Measurements from ENCODE around the gene SMAD6. TPM values are rescaled to one million over a fixed set of nuclear protein-coding genes. Genes with fewer than 3 reads are reported as not detected.

SMAD6 gene
- total and polyA plus RNA-seq, 2 experiments from 2014 or later: 3.6 to 32.9 TPM

DNA sequence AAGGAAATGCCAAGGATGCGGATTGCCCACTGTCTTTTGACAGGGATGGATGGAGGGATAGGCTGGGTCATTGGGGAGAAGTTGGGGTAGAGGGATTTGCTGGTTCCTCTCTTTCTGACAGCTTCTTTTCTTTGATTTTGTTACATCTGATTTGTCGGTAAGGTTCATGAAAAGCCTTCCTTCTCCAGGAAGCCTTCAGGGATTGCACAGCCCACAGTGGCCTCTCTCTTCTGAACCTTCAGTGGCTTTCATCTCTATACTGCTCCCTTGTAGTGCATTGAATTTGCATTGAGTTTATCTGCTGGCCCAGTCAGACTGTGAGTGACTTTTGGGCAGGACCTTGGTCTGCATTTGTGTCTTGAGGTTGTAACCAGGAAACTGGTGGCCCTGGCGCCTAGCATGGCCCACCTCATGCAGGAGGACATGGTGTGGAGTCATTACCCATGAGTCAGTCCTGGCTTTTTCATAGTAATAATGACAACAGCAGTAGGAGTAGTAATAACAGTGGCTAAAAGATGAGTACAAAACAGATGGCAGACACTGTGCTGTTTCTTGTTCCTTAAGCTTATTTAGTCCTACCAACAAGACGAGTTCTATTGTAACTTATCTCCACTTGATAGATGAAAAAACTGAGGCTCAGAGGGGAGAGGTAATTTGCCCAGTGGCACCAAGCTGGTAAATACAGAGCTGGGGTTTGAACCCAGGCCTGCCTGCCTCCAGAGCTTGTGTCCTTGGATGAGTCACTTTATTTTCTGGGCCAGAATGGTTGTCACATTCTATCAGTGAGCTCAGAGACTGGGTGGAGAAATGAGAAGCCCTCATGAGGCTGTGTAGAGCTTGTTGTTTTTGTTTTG lies 28.4 kb downstream of the SMAD6 start:
- no peak overlapping the region for H2AFZ ChIP-seq
- H3K79me2 ChIP-seq (ENCODE audit: insufficient read depth): peaks cover 91% of the 10 kb centered on the region
- H3F3A ChIP-seq (ENCODE audit: insufficient read depth): peaks cover 61% of the 10 kb centered on the region
- H3K27me3 ChIP-seq (replicated peaks; ENCODE audit: insufficient read depth): no peaks in the 10 kb centered on the region
- H4K20me1 ChIP-seq (ENCODE audit: insufficient read depth): no peaks in the 10 kb centered on the region
- peaks cover 48% of the 10 kb centered on the region for H3K4me1 ChIP-seq (ENCODE audit: insufficient read depth)
- peak overlapping the region; percentile 91 for H3K27ac ChIP-seq
- H3K36me3 ChIP-seq (ENCODE audit: low read depth): no peaks in the 10 kb centered on the region
- peak overlapping the region; percentile 86 for H3K9ac ChIP-seq
- no peaks in the 10 kb centered on the region for H3K9me3 ChIP-seq (ENCODE audit: low read depth)
- peak; percentile 92 for DNase-seq
- no peaks in the 10 kb centered on the region for H3K9me2 ChIP-seq (ENCODE audit: insufficient read depth)
- WGBS, 2 experiments (ENCODE audit: low coverage in 1 of 2, low lambda C conversion rate in 2 of 2, missing lambda C conversion rate in 2 of 2): 32 to 33% methylated on average over 4 of the region's 4 CpGs
- in situ Hi-C loops (cut with MboI): no loop called here
- peak overlapping the region; percentile 84 for H3K4me2 ChIP-seq (ENCODE audit: unreplicated experiment)
- TF ChIP-seq EZH2 (IDR thresholded peaks at IDR 0.05; ENCODE audit: insufficient read depth, poor library complexity, severe bottlenecking) (no peak), EZH2phosphoT487 (IDR thresholded peaks at IDR 0.05; ENCODE audit: insufficient read depth, low read depth) (no peak)
- H3K4me3 ChIP-seq: peak overlapping the region; percentile 61

DNA sequence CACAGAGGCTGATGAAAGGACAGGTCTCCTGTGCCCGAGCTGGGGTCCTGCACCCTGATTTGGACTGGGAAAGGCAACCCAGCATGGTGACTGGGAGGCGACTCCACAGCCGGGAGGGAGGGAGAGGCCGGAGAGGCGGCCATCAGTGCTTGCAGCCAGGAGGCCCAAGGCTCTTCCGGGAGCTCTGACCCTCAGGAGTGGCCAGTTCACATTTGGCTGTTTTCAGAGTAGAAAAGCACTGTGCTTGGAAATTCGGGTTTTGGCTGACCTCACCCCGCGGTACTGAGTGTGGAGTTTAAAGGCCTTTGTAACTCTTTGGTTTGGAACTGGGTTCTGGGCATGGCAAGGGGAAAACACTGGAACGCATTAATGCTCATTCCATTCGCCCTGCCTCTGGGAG lies 31.9 kb downstream of the SMAD6 start:
- Histone ChIP-seq H3K4me3 (peak overlapping the region; percentile 2; the same call in 1 of the 2 replicates), H3K27me3 (replicated peaks; ENCODE audit: insufficient read depth) (no peaks in the 10 kb centered on the region), H3K27ac (peak overlapping the region; percentile 91), H3F3A (ENCODE audit: insufficient read depth) (peaks cover 57% of the 10 kb centered on the region), H2AFZ (peak overlapping the region; percentile 83), H3K36me3 (ENCODE audit: low read depth) (no peaks in the 10 kb centered on the region), H3K9me2 (ENCODE audit: insufficient read depth) (no peaks in the 10 kb centered on the region), H3K9me3 (ENCODE audit: low read depth) (no peaks in the 10 kb centered on the region), H3K79me2 (ENCODE audit: insufficient read depth) (peaks cover 91% of the 10 kb centered on the region), H3K9ac (peak overlapping the region; percentile 38), H3K4me1 (ENCODE audit: insufficient read depth) (peaks cover 53% of the 10 kb centered on the region), H3K4me2 (ENCODE audit: unreplicated experiment) (peak overlapping the region; percentile 27), H4K20me1 (ENCODE audit: insufficient read depth) (no peaks in the 10 kb centered on the region)
- WGBS, 2 experiments (ENCODE audit: low coverage in 1 of 2, low lambda C conversion rate in 2 of 2, missing lambda C conversion rate in 2 of 2): 15 to 21% methylated on average over 11 of the region's 11 CpGs
- in situ Hi-C loops (cut with MboI): no loop called here
- peak; percentile 42 for DNase-seq
- TF ChIP-seq EZH2phosphoT487 (IDR thresholded peaks at IDR 0.05; ENCODE audit: insufficient read depth, low read depth) (no peak), EZH2 (IDR thresholded peaks at IDR 0.05; ENCODE audit: insufficient read depth, poor library complexity, severe bottlenecking) (no peak)

DNA sequence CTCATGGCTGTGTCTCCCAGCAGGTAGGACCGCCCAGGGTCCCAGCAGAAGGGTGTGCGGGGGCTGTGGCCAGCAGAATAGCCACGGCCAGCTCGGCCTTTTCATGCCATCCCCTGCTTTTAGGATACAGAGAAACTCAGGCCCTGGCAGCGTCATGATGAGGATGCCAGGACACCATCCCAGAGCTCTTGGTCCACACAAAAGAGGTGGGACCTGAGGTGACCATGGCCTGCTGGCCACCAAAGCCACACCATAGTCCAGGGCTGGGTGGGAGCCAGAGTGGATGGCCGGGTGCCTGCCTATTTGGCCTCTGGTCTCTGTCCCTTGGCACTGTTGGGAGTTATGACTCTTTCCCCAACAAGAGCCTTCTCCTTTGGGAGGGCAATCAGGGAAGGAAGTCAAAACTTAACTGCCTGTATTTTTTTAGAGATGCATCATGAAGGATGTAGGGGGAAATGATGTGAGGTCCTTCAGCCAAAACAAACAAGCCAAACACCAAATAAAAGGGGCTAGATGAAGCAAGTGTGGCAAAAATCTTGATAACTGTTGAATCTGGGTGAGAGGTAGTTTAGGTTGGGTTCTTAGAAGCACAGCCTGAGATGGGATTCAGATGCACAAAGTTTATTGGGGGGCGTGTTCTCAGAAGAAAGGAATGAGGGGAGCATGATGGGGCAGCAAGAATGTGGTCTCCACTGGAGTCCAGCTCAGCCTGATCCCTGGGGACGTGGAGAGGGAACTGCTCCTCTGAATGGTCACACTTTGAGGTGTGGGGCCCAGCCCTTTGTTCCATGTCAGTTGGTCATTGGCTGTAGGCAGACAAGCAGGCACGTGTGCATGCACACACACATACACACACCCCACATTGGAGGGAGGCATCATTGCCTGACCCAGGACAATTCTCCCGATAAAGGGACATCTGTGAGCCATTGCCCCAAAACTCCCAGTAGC lies 33.2 kb downstream of the SMAD6 start:
- peaks cover 91% of the 10 kb centered on the region for H3K79me2 ChIP-seq (ENCODE audit: insufficient read depth)
- no peak overlapping the region for H2AFZ ChIP-seq
- H3K27ac ChIP-seq: peak overlapping the region; percentile 91
- peaks cover 43% of the 10 kb centered on the region for H3K4me1 ChIP-seq (ENCODE audit: insufficient read depth)
- H4K20me1 ChIP-seq (ENCODE audit: insufficient read depth): no peaks in the 10 kb centered on the region; the same call in 1 of the 2 replicates
- no peaks in the 10 kb centered on the region for H3K36me3 ChIP-seq (ENCODE audit: low read depth)
- TF ChIP-seq EZH2phosphoT487 (IDR thresholded peaks at IDR 0.05; ENCODE audit: insufficient read depth, low read depth) (no peak), EZH2 (IDR thresholded peaks at IDR 0.05; ENCODE audit: insufficient read depth, poor library complexity, severe bottlenecking) (no peak)
- H3K9ac ChIP-seq: peak overlapping the region; percentile 22; the same call in 1 of the 2 replicates
- in situ Hi-C loops (cut with MboI): no loop called here
- H3K9me3 ChIP-seq (ENCODE audit: low read depth): no peaks in the 10 kb centered on the region
- no peak overlapping the region for H3K4me3 ChIP-seq
- 62 to 67% methylated on average over 10 of the region's 10 CpGs for WGBS, 2 experiments (ENCODE audit: low coverage in 1 of 2, low lambda C conversion rate in 2 of 2, missing lambda C conversion rate in 2 of 2)
- no peaks in the 10 kb centered on the region for H3K9me2 ChIP-seq (ENCODE audit: insufficient read depth)
- no peaks in the 10 kb centered on the region for H3K27me3 ChIP-seq (replicated peaks; ENCODE audit: insufficient read depth)
- peak; percentile 74 for DNase-seq
- H3K4me2 ChIP-seq (ENCODE audit: unreplicated experiment): peak overlapping the region; percentile 27
- peaks cover 47% of the 10 kb centered on the region for H3F3A ChIP-seq (ENCODE audit: insufficient read depth)

DNA sequence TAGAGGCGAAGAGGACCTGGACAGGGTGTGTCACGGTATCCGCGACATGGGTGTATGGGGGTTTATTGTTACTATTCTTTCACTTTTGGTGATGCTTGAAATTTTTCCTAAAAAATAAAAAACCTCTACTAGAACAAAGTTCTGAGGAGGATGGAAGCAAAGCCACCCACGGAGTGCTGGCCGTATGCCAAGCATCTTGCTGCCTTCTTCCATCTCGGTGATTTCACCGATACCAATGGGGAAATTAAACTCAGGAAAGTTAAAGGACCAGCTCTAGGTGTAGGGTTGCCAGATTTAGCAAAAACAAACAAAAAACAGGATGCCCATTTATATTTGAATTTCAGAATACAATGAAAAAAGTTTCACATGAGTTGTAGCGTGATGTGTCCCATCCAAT lies 33.9 kb downstream of the SMAD6 start:
- Histone ChIP-seq H2AFZ (no peak overlapping the region), H3K4me1 (ENCODE audit: insufficient read depth) (peaks cover 44% of the 10 kb centered on the region), H3K4me2 (ENCODE audit: unreplicated experiment) (peak overlapping the region; percentile 21), H3K27me3 (replicated peaks; ENCODE audit: insufficient read depth) (no peaks in the 10 kb centered on the region), H3K9me2 (ENCODE audit: insufficient read depth) (no peaks in the 10 kb centered on the region), H3K79me2 (ENCODE audit: insufficient read depth) (peaks cover 97% of the 10 kb centered on the region), H3K4me3 (no peak overlapping the region), H3K36me3 (ENCODE audit: low read depth) (no peaks in the 10 kb centered on the region), H3K9ac (0 out of 2 replicates have a peak overlapping the region, but pooled peaks have one; percentile 22), H3K9me3 (ENCODE audit: low read depth) (no peaks in the 10 kb centered on the region), H4K20me1 (ENCODE audit: insufficient read depth) (no peaks in the 10 kb centered on the region; the same call in 1 of the 2 replicates), H3F3A (ENCODE audit: insufficient read depth) (peaks cover 46% of the 10 kb centered on the region), H3K27ac (peak overlapping the region; percentile 91)
- TF ChIP-seq EZH2phosphoT487 (IDR thresholded peaks at IDR 0.05; ENCODE audit: insufficient read depth, low read depth): no peak
- no peak for TF ChIP-seq EZH2 (IDR thresholded peaks at IDR 0.05; ENCODE audit: insufficient read depth, poor library complexity, severe bottlenecking)
- DNase-seq: peak; percentile 59
- 51 to 53% methylated on average over 9 of the region's 9 CpGs for WGBS, 2 experiments (ENCODE audit: low coverage in 1 of 2, low lambda C conversion rate in 2 of 2, missing lambda C conversion rate in 2 of 2)
- in situ Hi-C loops (cut with MboI): no loop called here
